ENCODE data around the gene VHLL.

DNA sequence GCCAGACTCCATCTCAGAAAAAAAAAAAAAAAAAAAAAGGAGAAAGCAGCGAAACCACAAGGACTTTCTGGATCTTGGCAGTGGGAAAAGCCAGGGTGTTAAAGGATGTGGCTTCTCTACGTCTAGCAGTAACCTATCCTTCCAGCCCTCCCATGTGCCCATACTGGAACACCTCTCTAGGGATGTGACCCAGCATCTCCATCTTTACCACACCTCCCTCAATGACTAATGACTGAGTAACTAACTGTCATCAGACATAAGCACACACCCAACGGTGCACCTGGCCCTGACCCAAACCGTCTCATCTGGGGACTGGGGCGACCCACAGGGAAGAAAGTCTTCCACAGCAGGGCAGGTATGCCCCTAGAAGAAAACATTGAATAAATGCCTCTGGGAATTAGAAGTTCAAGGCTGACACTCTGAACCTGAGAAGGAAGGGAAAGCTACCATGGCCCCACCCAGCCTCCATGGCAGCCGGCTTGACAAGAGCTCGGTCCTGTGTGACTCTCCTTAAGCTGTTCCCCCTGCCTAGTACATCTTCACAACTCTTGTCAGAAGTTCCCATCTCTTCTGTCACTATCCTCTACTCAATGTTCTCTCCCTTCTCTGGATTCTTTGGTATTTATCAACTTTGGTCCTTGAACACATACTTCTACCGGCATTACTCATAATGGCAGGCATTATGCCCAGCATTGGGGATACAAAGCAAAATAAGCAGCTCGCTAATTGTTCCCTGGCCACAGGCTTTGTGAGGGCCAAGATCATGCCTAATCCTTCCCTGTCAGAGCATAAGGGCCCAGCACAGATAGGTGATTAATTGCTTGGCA lies 36.4 kb downstream of the VHLL start:
- no peak for TF ChIP-seq CTCF (IDR thresholded peaks at IDR 0.05; ENCODE audit: low read depth, low read length)
- TF ChIP-seq, protein P1, sequence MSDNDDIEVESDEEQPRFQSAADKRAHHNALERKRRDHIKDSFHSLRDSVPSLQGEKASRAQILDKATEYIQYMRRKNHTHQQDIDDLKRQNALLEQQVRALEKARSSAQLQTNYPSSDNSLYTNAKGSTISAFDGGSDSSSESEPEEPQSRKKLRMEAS (IDR thresholded peaks at IDR 0.05; ENCODE audit: low read depth, low read length): no peak
- TF ChIP-seq MYC (IDR thresholded peaks at IDR 0.05; ENCODE audit: low read depth, low read length): no peak
- no peak for TF ChIP-seq POLR2A (IDR thresholded peaks at IDR 0.05; ENCODE audit: extremely low read depth, insufficient read length)
